PC-3 (cell line): ENCODE measurements around the gene PTPRS.

Experiments used
- EZH2 ChIP-seq: fragments of 300-600 bp; sonication (generic); IDR thresholded peaks from one replicate; pipeline ENCODE4 v1.6.1; 2017; ENCODE audit warnings: antibody characterized with exemption, mild to moderate bottlenecking, low read length; ENCODE audit not compliant: unreplicated experiment
- EZH2phosphoT487 ChIP-seq: fragments of 300-600 bp; sonication (generic); IDR thresholded peaks from 2 replicates; pipeline ENCODE4 v1.6.1; 2018; ENCODE audit warnings: mild to moderate bottlenecking, antibody characterized with exemption, low read length, borderline replicate concordance
- TF ChIP-seq, protein P1 (sequence below): fragments of 300-600 bp; sonication (generic); conservative IDR thresholded peaks from 2 replicates; pipeline ENCODE4 v1.5.1; 2017; ENCODE audit warnings: antibody characterized with exemption, low read depth, mild to moderate bottlenecking, low read length

- TF ChIP-seq, protein P1, sequence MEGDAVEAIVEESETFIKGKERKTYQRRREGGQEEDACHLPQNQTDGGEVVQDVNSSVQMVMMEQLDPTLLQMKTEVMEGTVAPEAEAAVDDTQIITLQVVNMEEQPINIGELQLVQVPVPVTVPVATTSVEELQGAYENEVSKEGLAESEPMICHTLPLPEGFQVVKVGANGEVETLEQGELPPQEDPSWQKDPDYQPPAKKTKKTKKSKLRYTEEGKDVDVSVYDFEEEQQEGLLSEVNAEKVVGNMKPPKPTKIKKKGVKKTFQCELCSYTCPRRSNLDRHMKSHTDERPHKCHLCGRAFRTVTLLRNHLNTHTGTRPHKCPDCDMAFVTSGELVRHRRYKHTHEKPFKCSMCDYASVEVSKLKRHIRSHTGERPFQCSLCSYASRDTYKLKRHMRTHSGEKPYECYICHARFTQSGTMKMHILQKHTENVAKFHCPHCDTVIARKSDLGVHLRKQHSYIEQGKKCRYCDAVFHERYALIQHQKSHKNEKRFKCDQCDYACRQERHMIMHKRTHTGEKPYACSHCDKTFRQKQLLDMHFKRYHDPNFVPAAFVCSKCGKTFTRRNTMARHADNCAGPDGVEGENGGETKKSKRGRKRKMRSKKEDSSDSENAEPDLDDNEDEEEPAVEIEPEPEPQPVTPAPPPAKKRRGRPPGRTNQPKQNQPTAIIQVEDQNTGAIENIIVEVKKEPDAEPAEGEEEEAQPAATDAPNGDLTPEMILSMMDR: no peak
- TF ChIP-seq EZH2 (no peak), EZH2phosphoT487 (no peak)
Observed at GRCh38 chr19:5303208-5303607, 37.4 kb downstream of the PTPRS start.
